Hematopoietic multipotent progenitor cell treated with erythropoietin and hydrocortisone succinate and interleukin-3 and kit ligand, for 4 days (in vitro differentiated cells): ENCODE results near the gene FAM13A.

Experiments used
- DNase-seq: peaks from one replicate; pipeline ENCODE4 v3.0.0-alpha.2; 2015

FAM13A gene

DNA sequence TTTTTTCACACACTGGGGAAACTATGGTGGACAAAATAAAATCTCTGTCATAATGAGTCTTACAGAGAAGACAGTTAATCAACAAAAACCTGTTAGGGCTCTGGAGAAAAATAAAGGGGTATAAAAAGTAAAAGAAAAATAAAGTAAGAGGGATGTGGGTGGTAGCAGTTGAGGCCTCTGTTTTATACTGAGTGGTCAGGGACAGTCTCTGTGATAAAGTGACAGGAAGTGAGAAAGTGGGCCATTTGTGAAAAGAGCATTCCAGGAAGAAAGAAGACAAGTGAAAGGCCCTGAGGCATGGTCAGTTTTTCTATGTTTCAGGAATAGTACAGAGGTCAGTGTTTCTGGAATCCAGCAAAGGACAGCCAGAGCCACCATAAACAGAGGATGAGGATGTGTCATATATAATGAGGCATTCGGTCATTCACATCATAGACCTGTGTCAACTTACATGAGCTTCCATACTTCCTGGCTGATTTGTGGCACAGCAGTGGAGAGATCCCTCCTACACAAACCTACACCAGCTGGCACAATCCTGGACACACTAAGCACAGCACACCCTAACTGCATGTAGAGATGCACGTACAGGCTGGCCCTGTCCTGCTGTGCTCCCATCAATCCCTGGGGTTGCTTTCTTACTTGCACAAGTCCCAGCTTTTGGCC lies 295.0 kb downstream of the FAM13A start:
- no peak for DNase-seq

DNA sequence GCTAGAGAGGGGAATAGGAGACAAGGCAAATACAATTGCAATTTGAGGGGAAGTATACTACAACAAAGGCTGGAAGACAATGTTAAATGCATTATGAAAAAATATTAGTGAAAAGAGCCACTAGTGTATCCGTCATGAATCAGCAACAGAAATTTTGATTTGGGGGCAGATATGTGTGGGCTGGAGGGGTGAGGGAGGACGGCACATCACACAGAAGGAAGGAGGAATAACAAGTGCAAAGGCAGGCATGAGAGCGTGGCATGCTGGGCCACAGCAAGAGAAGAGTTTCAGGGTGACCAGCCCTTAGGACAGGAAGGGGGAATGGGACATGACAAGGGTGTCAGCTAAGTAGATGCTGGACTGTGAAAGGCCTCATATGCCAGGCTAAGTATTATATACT lies 295.6 kb downstream of the FAM13A start:
- no peak for DNase-seq

DNA sequence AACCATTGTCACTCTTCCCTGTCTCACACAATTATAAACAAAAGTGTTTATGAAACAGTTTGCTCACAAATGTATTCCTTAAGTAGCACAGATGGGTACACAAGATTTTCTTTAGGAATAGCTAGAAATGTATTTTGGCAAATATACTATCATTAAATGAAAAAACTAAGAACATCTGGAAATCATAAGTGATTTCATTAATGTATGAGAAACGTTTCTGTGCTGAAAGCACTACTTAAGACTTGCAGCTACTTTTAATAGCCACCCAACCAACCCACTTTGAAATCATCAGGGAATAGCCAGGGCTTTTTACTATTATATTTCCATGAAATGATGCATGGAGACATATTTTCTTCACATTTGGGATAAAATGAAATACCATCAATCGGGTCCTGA lies 297.1 kb downstream of the FAM13A start:
- no peak for DNase-seq

DNA sequence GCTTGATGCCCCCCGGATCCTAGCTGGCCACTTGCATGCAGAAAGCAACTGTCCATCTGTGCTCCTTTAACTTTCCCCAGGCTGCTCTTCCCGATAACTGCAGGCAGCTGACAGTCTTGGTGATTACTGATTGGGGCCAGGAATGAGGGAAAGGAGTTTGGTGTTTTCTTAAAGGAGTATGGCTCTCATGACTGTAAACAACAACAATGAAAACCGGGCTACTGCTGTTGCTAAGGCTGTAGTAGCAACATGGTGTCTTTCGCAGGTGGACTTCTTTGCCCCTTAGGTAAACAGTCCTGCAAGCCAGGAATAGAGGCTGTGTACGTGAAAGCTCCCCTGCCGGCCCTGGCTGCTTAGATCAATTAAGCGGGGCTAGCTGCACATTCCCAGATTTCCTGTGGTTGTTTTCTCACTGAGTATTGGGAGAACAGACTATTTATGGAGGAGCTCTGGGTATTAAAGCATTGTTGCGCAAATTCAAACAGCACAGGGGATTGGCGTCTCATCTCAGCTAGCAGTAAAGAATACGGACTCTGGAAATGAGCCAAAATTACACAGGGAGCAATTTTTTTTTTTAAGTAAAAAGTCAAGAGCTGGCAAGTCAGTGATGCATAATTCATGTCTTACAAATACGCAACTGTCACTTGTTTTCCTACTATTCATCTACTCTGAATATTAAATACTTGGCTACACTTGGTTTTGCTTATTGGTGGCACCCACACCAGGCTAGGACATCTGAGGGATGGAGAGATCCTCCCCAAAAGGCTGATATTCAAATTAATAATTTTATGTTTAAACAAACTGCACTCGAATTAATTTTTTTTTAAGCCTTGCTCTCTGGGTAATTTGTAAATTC lies 297.7 kb downstream of the FAM13A start:
- DNase-seq: no peak

DNA sequence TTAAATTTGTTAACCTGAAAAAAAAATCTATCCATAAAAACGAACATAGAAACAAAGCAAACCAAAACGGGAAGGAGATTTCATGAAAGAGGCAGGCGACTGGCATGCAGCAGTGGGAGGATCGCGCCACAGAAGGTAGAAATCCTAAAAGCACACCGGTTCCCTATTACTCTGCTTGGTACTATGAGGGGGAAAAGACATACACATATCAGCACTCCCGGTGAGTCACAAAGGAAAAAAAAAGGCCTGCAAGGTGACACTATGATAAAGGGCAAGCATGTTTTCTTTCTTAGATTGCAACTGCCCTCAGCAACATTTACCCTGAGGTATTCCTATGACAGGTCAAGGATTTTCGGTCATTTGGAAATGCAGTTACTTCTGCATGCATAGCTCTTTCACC lies 298.7 kb downstream of the FAM13A start:
- no peak for DNase-seq

DNA sequence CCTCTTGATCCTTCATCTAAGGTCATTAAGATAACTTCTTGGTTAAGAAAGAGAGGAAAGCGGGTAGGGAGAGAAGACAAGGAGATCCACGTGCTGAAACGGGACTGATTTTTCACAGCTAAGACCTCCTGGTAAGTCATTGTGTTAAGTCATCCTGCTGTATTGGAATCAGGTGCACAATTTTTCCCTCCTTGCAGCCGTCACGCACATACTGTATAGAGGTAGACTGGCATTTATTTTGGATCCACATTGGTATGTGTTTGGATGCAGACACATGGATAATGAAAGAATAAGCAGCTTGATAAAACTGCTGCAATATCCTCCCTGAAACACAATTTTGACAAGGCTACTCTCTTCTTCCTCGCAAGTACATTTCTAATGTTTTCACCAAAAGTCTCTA lies 299.2 kb downstream of the FAM13A start:
- DNase-seq: no peak

DNA sequence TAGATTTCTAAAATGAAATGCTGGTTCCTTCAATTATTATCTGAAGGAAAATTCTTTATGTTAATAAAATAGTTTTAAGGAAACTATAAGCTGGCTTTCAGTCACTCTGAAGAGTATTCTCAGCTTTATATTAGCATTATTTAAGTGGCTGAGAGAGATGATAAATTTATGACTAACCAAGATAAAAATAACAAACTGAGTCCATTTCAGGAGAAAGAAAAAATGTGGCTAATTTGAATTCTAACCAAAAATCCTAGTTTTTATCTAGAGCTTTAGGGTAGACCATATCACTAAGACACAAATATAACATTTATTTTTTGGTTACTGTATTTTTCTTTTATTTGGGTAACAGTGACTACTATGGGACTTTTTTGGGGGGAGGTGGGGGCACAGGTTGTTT lies 299.9 kb downstream of the FAM13A start:
- DNase-seq: no peak

DNA sequence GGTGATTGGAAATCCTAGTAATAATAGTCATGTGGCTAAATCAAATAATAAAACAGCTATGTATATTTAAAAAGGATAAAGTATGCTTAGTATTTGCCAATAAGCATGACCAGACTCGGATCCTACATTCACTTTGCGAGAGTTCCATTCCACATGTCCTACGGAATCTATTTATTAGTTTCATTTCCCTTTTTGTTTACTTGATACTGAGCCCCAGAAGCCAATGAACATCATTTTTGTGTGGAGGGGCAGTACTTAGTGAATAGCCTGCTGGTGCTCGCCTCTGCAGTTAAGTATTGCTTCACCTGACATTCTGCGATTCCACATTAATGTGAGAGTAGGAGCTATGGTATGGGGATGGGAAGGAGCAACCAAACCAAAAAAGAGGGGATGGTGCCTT lies 300.8 kb downstream of the FAM13A start:
- no peak for DNase-seq

DNA sequence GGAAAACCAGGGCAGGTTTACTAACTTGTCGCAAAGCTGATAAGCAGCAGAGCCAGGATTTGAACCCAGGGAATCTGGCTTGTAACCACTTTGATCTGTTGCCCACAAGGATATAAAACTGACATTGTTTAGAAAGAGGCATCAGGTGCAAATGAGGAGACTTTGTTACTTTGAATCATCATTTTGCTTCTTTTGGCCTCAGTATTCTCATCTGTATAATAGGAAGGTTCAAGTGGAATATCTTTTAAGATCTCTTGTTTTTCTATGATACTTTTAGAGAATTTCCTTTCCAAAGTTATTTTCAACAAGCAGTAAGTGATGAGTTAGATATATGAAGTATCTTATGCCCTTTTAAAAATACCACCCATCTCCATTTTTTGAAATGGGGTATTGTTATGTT lies 301.5 kb downstream of the FAM13A start:
- DNase-seq: no peak

DNA sequence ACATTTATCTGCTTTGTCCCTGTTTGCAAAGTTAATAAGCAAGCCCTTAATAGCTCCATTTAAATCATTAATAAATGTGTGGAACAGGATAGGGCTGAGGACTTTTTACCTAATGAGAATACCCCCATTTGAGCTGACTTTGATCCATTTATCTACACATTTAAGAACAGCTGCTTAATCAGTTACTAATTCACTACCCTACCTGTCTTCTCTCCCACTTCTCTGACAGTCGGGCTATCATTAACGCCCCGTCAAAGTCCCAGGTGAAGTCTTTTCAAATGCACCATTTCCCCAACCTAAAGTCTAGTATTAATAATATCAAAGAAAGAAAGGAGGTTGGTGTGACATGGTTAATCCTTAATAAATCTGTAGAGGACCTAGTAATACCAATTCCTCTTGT lies 302.2 kb downstream of the FAM13A start:
- no peak for DNase-seq

DNA sequence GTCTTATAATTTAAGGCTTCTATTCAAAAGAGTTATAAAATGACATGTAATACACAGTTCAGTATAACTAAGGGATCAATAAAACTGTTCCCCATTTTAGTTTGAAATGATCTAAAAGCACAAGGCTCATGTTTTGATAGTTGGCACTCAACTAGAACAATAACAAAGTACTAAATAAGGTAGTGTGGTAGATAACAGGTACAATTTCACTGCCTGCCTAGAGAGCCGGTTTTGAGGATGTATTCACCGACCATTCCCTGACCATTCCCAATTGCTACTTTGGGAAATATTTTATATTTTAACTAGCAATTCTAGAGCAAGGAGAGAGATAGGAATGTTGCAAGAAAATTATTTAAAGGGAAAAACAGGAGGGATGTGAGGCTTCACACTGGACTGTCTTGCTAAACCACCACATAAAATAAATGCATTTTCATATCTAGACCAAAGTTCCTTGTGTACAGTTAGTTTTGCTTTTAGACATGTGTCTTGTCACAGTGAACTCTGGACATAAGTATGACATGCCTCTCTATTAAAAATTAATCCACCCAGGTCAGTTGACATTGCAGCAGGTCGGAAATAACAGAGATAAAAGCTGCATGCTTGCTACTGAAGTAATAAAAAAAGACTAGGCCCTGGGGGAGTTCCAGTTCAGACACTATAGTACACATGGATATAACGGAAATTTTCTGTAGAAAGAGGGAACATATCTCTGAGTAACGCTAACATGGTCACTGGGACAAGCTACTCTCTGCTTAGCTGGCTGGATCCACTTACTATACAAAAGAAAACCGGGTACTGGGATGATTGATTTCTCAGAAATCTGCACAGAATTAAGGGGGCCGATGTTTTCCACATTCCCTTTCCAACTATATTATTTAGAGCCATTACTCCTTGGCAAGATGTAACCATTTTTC lies 303.1 kb downstream of the FAM13A start:
- DNase-seq: no peak

DNA sequence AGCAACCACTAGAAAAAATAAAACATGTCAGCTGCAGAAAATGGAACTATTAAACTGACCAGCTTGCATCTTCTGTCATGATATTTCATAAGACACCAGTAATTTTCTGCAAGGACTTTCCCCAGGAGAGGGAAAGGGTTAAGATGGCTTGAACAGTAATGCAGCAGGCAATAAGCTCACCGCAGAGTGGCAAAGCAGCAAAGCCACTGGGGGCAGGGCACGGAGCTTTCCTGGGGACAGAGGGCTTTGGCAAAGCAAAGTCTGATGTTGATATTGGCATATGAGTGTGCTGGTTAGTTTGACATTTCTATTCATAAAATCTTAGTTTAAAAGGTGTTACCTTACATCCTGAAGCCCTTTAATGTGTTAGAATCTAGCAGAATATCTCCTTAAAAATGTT lies 304.2 kb downstream of the FAM13A start:
- no peak for DNase-seq

DNA sequence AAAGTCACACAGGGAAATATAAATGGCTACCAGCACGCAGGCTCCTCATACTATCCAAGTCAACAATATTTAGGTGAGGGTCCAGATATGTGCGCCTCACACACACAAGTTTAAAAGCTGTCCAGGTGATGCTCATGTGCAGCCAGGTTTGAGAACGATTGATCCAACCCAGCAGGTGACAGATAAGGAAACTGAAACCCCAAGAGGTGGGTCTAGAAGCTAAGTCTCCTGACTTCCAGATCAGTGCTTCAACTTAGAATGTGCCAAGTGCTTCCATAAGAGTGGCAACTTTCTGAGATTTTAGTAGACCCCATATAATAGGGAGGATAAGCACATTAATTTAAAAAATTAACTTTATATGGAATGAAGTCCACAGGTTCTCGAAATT lies 304.9 kb downstream of the FAM13A start:
- no peak for DNase-seq

DNA sequence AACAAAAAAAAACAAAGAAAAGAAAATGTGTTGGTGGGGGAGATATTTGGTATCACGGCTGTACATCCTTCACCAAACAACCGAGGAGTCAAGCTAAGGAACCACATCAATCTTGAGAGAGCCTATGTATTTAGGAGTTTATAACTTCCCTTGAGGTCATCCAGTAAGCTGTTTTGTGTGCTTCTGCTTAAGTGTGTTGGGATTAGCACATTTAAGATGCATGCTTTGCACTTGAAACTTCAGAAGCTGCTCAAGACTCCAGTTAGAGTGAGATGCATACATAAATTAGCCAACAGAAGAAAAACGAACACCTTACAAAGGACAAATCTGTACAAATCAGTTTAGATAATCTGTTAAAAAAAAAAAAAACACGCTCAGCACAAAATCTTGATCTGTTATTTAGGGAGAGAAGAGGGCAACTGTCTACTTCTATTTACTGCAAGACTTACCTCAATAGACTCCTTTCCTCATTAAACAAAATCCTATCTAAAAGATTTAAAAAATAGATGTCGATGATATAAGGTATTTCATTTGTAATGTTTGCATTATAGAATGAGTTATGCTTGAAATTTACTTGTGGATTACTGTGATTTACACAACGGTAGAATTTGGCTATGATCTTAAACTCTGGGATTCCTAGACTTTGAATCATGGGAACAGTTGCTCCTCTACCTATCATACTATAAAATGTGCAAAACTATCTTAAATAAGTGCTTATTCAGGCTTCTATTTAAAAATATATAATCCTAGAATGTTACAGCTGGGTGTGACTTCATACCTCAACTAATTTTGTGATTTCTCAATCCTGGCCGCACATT lies 305.5 kb downstream of the FAM13A start:
- DNase-seq: no peak

DNA sequence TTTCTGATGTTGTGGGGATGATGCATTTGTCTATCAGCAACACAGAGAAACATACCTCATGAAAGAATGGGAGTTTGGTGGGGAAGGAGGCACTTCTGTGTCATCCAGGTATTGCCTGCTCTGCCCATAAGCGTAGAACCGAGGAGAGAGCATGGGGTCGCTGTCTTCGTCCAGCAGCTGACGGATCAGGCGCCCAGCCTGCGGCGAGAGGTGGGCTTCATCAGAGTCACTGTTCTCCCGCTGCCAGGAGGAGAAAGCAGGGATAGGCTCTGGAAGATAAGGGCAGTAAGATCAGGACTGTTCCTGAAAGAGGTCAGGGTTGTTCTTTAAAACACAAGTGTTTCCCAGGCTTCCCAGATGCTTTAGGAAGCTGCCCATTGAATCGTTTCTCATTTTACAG lies 306.6 kb downstream of the FAM13A start:
- no peak for DNase-seq

DNA sequence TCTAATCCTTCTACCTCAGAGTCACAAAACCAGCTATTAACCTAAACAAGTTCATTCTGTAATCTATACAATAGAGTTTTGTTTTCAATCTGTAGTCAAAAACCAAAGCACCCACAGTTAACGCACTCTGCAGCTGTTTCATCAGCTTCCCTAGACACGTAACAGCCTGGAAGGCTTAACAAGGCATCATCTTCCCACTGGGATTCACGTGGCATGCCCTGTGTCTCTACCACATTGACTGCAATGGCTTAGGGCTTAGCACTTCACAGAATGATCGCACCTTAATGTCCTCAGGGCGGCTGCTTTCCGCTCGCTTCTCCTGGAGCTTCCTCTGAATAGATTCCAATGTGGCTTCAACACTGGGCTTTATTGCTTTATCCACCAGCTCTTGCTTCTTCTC lies 309.6 kb downstream of the FAM13A start:
- DNase-seq: no peak

DNA sequence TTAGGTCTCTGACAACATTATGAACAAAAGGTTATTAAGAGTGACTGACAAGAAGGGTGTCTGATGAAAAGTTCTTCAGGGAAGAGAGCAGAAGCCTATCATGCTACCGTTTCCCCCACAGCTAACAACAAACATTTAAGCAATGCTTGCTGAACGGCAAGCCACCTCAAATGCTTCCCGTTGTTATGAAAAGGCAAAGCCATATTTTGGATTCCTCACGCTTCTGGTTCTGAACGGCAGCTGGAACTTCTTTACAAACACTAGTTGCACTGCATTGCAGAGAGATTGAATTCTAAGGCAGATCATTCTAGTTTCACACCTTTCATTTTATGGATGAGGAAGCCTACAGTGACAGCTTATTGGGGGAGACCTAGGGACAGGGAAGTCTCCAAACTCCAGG lies 310.8 kb downstream of the FAM13A start:
- DNase-seq: no peak

DNA sequence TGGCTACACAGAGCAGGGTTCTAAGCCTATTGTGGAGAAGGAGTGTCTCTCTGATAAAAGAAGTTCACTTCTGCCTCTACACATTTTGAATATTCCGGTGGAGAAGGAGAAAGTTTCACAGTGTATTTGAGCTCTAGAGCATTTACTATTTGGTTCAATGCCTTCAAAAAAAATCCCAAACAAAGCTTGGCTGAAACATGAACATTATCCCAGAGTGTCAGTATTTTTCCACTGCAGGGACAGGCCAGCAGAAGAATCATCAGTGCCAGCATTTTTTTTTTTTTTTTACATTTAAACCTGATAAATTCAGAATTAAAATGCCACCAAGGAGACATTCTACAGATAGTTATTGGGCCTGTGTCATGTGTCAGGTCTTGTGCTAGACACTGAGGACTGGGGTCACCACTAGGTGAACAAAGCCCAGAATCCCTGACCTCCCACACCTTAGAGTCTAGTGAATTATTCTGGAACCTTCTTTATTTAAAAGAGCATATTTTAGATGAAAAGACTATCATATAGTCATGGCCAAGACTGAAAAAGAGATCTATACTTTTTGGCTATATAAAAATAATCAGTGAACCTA lies 311.3 kb downstream of the FAM13A start:
- DNase-seq: no peak

DNA sequence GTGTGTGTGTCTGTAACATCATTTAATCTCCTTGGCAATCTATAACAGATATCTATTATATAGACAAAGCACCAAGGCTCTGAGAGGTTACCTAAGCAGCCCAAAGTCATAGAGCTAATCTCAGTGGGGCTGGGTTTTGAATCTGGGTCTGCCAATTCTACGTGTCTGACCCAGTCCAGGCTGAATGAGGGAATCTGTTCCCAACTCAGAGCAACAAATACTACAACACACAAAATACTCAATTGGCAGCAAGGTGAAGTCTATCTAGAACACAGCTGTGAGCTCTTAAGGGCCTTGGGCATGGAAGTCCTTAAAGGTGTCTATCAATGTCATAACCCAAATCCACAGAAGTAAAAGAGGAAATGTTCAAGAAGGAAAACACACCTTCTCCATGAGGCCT lies 311.8 kb downstream of the FAM13A start:
- DNase-seq: no peak

DNA sequence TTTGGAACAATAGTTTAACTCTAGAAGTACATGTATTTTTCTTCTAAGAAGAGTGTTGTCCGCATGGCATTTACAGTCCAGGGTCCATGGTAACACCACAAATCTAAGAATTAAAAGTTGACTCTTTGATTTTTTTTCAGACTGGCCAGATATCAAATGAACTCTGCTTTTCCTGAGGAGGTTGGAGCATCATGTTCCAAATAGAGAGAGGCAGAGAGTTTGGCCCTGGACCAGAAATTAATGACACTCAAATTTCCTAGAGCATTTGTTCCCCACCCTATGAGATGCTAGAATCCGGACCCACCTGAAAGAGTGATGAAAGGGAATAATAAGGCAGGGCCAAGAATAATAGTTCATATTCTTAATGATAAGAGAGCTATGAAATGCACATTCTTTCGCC lies 312.4 kb downstream of the FAM13A start:
- DNase-seq: no peak

DNA sequence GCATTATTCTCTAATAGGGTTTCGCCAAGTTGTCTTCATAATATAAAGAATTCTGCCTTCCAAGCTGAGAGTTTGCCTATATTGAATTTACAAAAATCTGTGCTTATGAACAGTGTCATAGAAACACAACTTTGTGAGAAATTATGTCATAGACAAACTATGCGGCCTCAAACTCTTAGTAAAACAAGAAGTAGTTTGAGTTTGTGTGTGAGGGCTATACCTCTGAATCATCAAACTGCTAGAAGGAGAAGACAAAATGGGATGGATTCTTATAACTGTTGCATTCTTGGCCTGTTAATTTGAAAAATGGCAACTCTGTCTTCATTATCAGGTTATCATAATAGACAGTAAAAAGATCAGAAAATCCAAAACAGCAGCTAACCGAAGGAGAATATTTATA lies 313.3 kb downstream of the FAM13A start:
- no peak for DNase-seq

DNA sequence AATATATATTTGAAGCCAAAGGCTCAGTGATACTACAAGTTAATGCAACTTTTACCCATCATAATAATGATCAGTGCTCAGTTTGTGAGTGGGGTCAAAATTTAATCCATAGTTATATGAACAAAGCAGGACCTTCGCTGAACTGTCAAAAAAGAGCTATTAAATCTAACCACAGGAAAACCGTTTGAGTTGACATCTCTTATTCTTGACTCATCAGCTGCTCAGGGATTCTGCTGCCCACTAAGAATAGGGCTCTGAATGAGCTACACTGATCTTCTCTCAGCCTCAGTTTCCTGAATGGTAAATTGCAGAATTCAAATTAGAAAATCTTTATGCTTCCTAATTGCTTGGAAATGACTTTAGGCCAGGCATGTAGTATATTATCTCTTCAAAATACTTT lies 314.4 kb downstream of the FAM13A start:
- DNase-seq: no peak
